ENCODE measurements around the gene PERM1. TPM values are rescaled to one million over a fixed set of nuclear protein-coding genes. Genes with fewer than 3 reads are reported as not detected.

PERM1 gene
- total and polyA plus RNA-seq, 7 donors: 13.9 to 249 (median 80.3) TPM

DNA sequence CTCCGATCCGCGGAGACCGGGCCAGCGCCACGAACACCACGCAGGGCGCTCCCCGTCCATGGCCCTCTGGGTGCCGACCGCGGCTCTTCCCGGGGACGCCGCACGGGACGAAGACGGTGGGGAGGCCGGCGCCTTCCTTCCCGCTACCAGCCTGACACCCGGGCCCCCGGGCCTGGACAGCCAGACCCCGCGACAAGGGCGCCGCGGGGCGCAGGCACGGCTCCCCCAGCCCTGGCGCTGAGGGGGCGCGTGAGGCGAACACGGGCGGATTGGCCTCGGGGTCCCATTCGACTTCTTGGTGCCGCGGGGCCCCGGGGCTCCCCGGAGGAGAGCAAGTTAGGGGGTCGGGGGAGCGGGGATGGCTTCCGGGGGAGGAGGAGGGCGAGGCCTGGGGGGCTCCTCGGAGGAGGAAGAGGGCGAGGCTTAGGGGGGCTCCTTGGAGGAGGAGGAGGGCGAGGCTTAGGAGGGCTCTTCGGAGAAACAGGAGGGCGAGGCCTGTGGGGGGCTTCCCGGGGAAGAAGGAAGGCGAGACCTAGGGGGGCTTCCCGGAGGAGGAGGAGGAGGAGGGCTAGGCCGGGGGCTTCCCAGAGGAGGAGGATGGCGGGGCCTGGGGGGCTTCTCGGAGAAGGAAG is 22.0 kb downstream of the PERM1 start:
- Histone ChIP-seq H3K27ac (no peak overlapping the region), H3K36me3 (ENCODE audit: insufficient read depth in 1 of 2, low read depth in 1 of 2) (peaks cover 2 to 33% of the 10 kb centered on the region in 2 donors), H3K27me3 (ENCODE audit: insufficient read depth in 3 of 3, low read length in 2 of 3) (no peaks in the 10 kb centered on the region), H3K9me3 (no peaks in the 10 kb centered on the region), H3K4me1 (peaks cover 17% of the 10 kb centered on the region), H3K4me3 (peak overlapping the region; percentile 86)
- peak; percentile 2 to 30 (median 22) for ATAC-seq
- TF ChIP-seq, protein P1, sequence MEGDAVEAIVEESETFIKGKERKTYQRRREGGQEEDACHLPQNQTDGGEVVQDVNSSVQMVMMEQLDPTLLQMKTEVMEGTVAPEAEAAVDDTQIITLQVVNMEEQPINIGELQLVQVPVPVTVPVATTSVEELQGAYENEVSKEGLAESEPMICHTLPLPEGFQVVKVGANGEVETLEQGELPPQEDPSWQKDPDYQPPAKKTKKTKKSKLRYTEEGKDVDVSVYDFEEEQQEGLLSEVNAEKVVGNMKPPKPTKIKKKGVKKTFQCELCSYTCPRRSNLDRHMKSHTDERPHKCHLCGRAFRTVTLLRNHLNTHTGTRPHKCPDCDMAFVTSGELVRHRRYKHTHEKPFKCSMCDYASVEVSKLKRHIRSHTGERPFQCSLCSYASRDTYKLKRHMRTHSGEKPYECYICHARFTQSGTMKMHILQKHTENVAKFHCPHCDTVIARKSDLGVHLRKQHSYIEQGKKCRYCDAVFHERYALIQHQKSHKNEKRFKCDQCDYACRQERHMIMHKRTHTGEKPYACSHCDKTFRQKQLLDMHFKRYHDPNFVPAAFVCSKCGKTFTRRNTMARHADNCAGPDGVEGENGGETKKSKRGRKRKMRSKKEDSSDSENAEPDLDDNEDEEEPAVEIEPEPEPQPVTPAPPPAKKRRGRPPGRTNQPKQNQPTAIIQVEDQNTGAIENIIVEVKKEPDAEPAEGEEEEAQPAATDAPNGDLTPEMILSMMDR (IDR thresholded peaks at IDR 0.05): no peak
- intact Hi-C loops (cut with DNase I): no loop called here
- WGBS, 3 donors: 21 to 29% (median 27%) methylated on average over 43 to 57 of the region's 57 CpGs
- DNase-seq: peak in 1 of 2 donors; percentile 68

DNA sequence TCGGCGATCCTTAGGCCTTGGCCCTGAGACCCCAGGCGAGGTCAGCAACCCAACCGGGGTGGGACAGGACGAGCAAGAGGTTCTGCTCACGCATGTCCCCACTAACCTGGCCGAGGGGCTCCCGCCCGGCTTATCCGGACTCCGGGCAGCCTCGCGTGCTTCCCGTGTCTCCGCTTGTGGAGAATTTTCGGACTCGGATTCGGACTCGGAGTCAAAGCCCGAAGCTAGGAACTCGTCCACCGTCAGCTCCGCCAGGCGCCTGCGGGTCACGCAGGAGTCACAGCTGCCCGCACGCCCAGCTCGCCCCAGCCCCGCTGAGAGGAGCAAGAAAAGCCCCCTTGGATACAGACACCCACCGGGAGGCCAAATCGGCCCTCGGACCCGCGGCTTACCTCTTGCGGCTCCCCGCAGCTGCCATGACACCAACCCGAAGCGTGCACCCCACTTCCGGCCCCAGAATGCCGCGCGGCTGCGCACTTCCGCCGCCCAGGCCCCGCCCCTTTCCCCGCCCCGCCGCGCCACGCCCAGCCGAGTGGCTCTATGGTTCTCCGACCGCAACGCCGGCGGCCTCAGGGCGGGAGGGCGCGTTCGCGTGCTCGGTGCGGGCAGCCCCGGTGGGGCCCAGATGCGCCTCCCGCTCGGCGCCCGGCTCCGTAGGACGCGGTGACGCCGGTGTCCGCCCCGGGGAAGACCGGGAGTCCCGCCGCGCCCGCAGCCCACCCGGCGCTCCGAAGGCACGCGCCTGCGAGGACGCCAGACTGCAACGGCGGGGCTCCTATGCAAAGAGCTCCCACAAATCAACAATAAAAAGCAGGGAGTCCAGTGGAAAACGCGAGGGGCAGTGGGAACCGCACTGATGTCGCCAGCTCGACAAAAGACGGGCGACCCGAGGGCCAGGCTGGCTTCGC is 22.8 kb downstream of the PERM1 start, which contains the start of gene NOC2L:
TSS of gene NOC2L (minus strand) at position 434 of the 908 bp plus-strand sequence. CDS start at position 418, 16 bp downstream.
- H3K4me3 ChIP-seq: peak within 1 kb of the TSS; percentile 86
- intact Hi-C loops (cut with DNase I): no loop called here
- peaks cover 17% of the 10 kb centered on the region for H3K4me1 ChIP-seq
- H3K27ac ChIP-seq: peak within 1 kb of the TSS; percentile 76
- peaks cover 4 to 41% of the 10 kb centered on the region in 2 donors for H3K36me3 ChIP-seq (ENCODE audit: insufficient read depth in 1 of 2, low read depth in 1 of 2)
- ATAC-seq: peak; percentile 95 to 97 (median 96)
- peak; percentile 92 to 97 for DNase-seq
- TF ChIP-seq, protein P1 (IDR thresholded peaks at IDR 0.05): no peak
- no peaks in the 10 kb centered on the region for H3K27me3 ChIP-seq (ENCODE audit: insufficient read depth in 3 of 3, low read length in 2 of 3)
- no peaks in the 10 kb centered on the region for H3K9me3 ChIP-seq
- WGBS, 3 donors: 3 to 7% (median 6%) methylated on average over 70 to 101 of the region's 101 CpGs

DNA sequence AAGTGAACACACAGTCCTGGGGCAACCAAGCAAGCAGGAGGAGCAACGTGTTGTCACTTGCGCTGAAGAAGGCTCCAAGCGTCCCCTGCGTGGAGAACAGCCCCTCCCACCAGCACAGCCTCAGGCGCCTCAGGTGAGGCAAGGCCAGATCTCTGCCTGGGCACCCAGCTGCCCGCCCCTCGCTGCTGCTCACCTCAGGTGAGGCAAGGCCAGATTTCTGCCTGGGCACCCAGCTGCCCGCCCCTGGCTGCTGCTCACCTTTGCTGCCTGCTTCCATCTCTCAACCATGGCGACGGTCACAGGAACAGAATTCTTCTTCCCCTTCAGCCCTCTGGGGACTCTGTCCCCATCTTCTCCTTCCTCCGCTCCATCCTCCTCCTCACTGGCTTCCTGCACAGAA is 25.3 kb downstream of the PERM1 start:
- intact Hi-C loops (cut with DNase I): no loop called here
- no peak overlapping the region for H3K4me3 ChIP-seq
- 87 to 90% (median 88%) methylated on average over 11 of the region's 11 CpGs for WGBS, 3 donors
- H3K4me1 ChIP-seq: peaks cover 17% of the 10 kb centered on the region
- no peak overlapping the region for H3K27ac ChIP-seq
- TF ChIP-seq, protein P1 (IDR thresholded peaks at IDR 0.05): no peak
- no peak for DNase-seq
- ATAC-seq: no peak
- H3K36me3 ChIP-seq (ENCODE audit: insufficient read depth in 1 of 2, low read depth in 1 of 2): peaks cover 5 to 53% of the 10 kb centered on the region in 2 donors
- H3K9me3 ChIP-seq: no peaks in the 10 kb centered on the region
- H3K27me3 ChIP-seq (ENCODE audit: insufficient read depth in 3 of 3, low read length in 2 of 3): no peaks in the 10 kb centered on the region

DNA sequence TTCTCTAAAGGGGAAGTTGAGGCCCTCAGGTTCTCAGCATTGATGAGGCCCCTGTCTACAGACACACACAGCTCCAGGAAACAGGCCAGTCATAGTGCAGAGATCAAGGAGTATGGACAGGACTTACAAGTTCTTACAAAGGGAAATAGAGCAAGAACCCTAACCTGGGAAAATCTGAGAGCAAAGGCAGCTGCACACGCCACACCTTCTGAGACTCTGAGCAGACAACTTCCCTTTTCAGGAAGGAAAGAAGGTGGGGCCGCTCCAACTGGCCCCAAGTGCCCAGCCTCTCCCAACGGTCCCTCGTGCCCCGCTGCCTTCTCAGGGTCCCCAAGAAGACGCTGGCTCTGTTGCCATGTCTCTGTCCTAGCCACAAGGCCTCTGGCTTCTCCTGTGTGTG is 26.4 kb downstream of the PERM1 start:
- Histone ChIP-seq H3K27me3 (ENCODE audit: insufficient read depth in 3 of 3, low read length in 2 of 3) (no peaks in the 10 kb centered on the region), H3K4me1 (peaks cover 11% of the 10 kb centered on the region), H3K36me3 (ENCODE audit: insufficient read depth in 1 of 2, low read depth in 1 of 2) (peaks cover 8 to 64% of the 10 kb centered on the region in 2 donors), H3K9me3 (no peaks in the 10 kb centered on the region), H3K4me3 (no peak overlapping the region), H3K27ac (no peak overlapping the region)
- intact Hi-C loops (cut with DNase I): no loop called here
- ATAC-seq (no peak), DNase-seq (no peak)
- TF ChIP-seq, protein P1 (IDR thresholded peaks at IDR 0.05): no peak
- WGBS, 3 donors: 81 to 90% (median 86%) methylated on average over 6 of the region's 6 CpGs
